Type B pancreatic cell (in vitro differentiated cells): Measurements from ENCODE around the gene TSTD2. TPM values are rescaled to one million over a fixed set of nuclear protein-coding genes. Genes with fewer than 3 reads are reported as not detected.
A peak's percentile ranks its signal among the peaks of the same experiment; 100 is the strongest.

Experiments used
- DNase-seq: peaks from one replicate; pipeline ENCODE4 v3.0.0; 2021; ENCODE audit warnings: mixed read lengths; ENCODE audit not compliant: unreplicated experiment; ENCODE audit errors: extremely low spot score
- H3K27ac Mint-ChIP-seq: 2 replicates; pipeline ENCODE4 v1.8.0; 2021; ENCODE audit warnings: mild to moderate bottlenecking, mixed read lengths
- H3K27me3 Mint-ChIP-seq: 2 replicates; pipeline ENCODE4 v1.8.0; 2021; ENCODE audit warnings: mixed read lengths
- H3K36me3 Mint-ChIP-seq: 2 replicates; pipeline ENCODE4 v1.8.0; 2021; ENCODE audit warnings: mixed read lengths
- H3K4me1 Mint-ChIP-seq: one replicate; pipeline ENCODE4 v1.8.0; 2021; ENCODE audit warnings: mixed read lengths; ENCODE audit not compliant: unreplicated experiment
- H3K4me3 Mint-ChIP-seq: 2 replicates; pipeline ENCODE4 v1.8.0; 2021; ENCODE audit warnings: mild to moderate bottlenecking, mixed read lengths
- H3K9me3 Mint-ChIP-seq: 2 replicates; pipeline ENCODE4 v1.8.0; 2021; ENCODE audit warnings: mixed read lengths
- CTCF ChIP-seq: fragments of 200-600 bp; sonication (generic); conservative IDR thresholded peaks from 2 replicates; pipeline ENCODE4 v1.5.0; 2021; ENCODE audit warnings: antibody characterized with exemption, mild to moderate bottlenecking
- total RNA-seq: library from RNA; stranded (reverse); gene quantifications from 2 replicates; pipeline ENCODE4 v1.2.1, GENCODE V29; 2021; ENCODE audit warnings: low replicate concordance

The TSTD2 gene
- total RNA-seq, 1 donor from 2014 or later = 24.9 TPM

GRCh38 chr9:97632248-97632984 is 752 bp downstream of the TSTD2 start:
- Mint-ChIP-seq H3K36me3 (peaks cover 2% of the 10 kb centered on the region), H3K27me3 (no peaks in the 10 kb centered on the region), H3K27ac (peak overlapping the region; percentile 99), H3K4me1 (peaks cover 36% of the 10 kb centered on the region), H3K4me3 (peak overlapping the region; percentile 97), H3K9me3 (no peaks in the 10 kb centered on the region)
- DNase-seq = no peak
- no peak for TF ChIP-seq CTCF

- H3K27ac Mint-ChIP-seq = no peak overlapping the region
- H3K36me3 Mint-ChIP-seq = peaks cover 8% of the 10 kb centered on the region
- H3K9me3 Mint-ChIP-seq = no peaks in the 10 kb centered on the region
- DNase-seq = no peak
- no peak for TF ChIP-seq CTCF
- peaks cover 26% of the 10 kb centered on the region for H3K4me1 Mint-ChIP-seq
- H3K27me3 Mint-ChIP-seq = no peaks in the 10 kb centered on the region
- no peak overlapping the region for H3K4me3 Mint-ChIP-seq
Observed at GRCh38 chr9:97630591-97630990, 2.6 kb downstream of the TSTD2 start.

GRCh38 chr9:97629156-97629555 is 4.0 kb downstream of the TSTD2 start:
- H3K4me3 Mint-ChIP-seq = no peak overlapping the region
- H3K27ac Mint-ChIP-seq = no peak overlapping the region
- H3K36me3 Mint-ChIP-seq = peaks cover 12% of the 10 kb centered on the region
- DNase-seq = no peak
- H3K9me3 Mint-ChIP-seq = no peaks in the 10 kb centered on the region
- H3K4me1 Mint-ChIP-seq = peaks cover 19% of the 10 kb centered on the region
- no peak for TF ChIP-seq CTCF
- no peaks in the 10 kb centered on the region for H3K27me3 Mint-ChIP-seq

GRCh38 chr9:97628668-97629067 is 4.5 kb downstream of the TSTD2 start:
- H3K4me3 Mint-ChIP-seq = no peak overlapping the region

GRCh38 chr9:97627624-97628023 is 5.5 kb downstream of the TSTD2 start:
- TF ChIP-seq CTCF = no peak
- H3K36me3 Mint-ChIP-seq = peaks cover 23% of the 10 kb centered on the region

More at GRCh38 chr9:97628668-97629067, 4.5 kb downstream of the TSTD2 start:
- Mint-ChIP-seq H3K27me3 (no peaks in the 10 kb centered on the region), H3K36me3 (peaks cover 16% of the 10 kb centered on the region), H3K9me3 (no peaks in the 10 kb centered on the region), H3K27ac (no peak overlapping the region), H3K4me1 (peaks cover 19% of the 10 kb centered on the region)
- no peak for DNase-seq
- TF ChIP-seq CTCF = no peak

More at GRCh38 chr9:97627624-97628023, 5.5 kb downstream of the TSTD2 start:
- H3K4me1 Mint-ChIP-seq = peaks cover 19% of the 10 kb centered on the region
- H3K27ac Mint-ChIP-seq = peak overlapping the region; percentile 30
- H3K4me3 Mint-ChIP-seq = no peak overlapping the region
- no peak for DNase-seq
- H3K9me3 Mint-ChIP-seq = no peaks in the 10 kb centered on the region
- H3K27me3 Mint-ChIP-seq = no peaks in the 10 kb centered on the region
